Suprapubic skin (tissue), 3 donors: ENCODE measurements around the gene S100A9.

Experiments
- CTCF ChIP-seq, 2 donors: fragments of 200-600 bp in 1 of 2; fragments of 450-650 bp in 1 of 2; sonication (generic) in 1 of 2; IDR thresholded peaks; one replicate each; pipeline ENCODE4 v1.5.1; 2016 to 2019; ENCODE audit warnings: antibody characterized with exemption in 2 of 2, mild to moderate bottlenecking in 1 of 2, moderate library complexity in 1 of 2
- EP300 ChIP-seq: sonication (generic); formaldehyde crosslinking; IDR thresholded peaks from one replicate; pipeline ENCODE4 v1.6.1; 2017; ENCODE audit warnings: antibody characterized with exemption
- POLR2A ChIP-seq, 2 donors: fragments of 450-650 bp; IDR thresholded peaks; one replicate each; pipeline ENCODE4 v1.6.1; 2017; ENCODE audit warnings: antibody characterized with exemption in 2 of 2, mild to moderate bottlenecking in 2 of 2, moderate library complexity in 2 of 2

GRCh38 chr1:153364766-153365666, 7.4 kb downstream of the S100A9 start:
- TF ChIP-seq CTCF (IDR thresholded peaks at IDR 0.05): no peak
- TF ChIP-seq EP300: no peak
- TF ChIP-seq POLR2A (IDR thresholded peaks at IDR 0.05): no peak
